Esophagus muscularis mucosa (tissue), 4 donors: ENCODE measurements around the gene USP9X.

ENCODE experiments used
- EP300 ChIP-seq: sonication (generic); formaldehyde crosslinking; IDR thresholded peaks from one replicate; pipeline ENCODE4 v1.6.1; 2017; ENCODE audit warnings: antibody characterized with exemption
- POLR2A ChIP-seq: fragments of 450-650 bp; IDR thresholded peaks from one replicate; pipeline ENCODE4 v1.6.1; 2017; ENCODE audit warnings: antibody characterized with exemption, moderate library complexity, mild to moderate bottlenecking, low read depth
- POLR2AphosphoS5 ChIP-seq, 2 donors: sonication (generic); formaldehyde crosslinking; IDR thresholded peaks; one replicate each; pipeline ENCODE4 v1.6.1; 2017; ENCODE audit warnings: antibody characterized with exemption in 2 of 2
- TF ChIP-seq, protein P1 (sequence below), 3 experiments: fragments of 200-600 bp in 2 of 3; fragments of 450-650 bp in 1 of 3; sonication (generic) in 2 of 3; IDR thresholded peaks; one replicate each; pipeline ENCODE4 v1.5.1; 2017 to 2019; ENCODE audit warnings: antibody characterized with exemption in 3 of 3, mild to moderate bottlenecking in 2 of 3, moderate library complexity in 1 of 3

DNA sequence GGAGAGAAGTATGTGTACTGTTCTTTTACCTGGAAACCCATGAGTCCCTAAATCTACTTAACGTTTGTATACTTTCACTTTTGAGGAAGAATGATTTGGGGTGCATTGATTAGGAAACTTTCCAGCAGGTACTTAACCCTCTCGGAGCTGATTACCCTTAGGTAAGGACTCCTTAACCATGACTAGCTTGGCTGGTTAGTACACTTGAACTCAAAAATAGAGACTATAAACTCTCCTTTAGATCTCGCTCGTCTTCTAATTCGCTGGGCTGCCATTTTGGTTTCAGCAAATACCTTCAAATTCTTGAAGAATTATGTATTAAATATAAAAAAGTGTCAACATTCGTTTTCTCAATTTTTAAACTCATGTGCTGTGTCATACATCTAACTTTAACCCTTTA lies 2.0 kb downstream of the USP9X start:
- TF ChIP-seq, protein P1, sequence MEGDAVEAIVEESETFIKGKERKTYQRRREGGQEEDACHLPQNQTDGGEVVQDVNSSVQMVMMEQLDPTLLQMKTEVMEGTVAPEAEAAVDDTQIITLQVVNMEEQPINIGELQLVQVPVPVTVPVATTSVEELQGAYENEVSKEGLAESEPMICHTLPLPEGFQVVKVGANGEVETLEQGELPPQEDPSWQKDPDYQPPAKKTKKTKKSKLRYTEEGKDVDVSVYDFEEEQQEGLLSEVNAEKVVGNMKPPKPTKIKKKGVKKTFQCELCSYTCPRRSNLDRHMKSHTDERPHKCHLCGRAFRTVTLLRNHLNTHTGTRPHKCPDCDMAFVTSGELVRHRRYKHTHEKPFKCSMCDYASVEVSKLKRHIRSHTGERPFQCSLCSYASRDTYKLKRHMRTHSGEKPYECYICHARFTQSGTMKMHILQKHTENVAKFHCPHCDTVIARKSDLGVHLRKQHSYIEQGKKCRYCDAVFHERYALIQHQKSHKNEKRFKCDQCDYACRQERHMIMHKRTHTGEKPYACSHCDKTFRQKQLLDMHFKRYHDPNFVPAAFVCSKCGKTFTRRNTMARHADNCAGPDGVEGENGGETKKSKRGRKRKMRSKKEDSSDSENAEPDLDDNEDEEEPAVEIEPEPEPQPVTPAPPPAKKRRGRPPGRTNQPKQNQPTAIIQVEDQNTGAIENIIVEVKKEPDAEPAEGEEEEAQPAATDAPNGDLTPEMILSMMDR (IDR thresholded peaks at IDR 0.05) = no peak
- no peak for TF ChIP-seq POLR2A
- TF ChIP-seq POLR2AphosphoS5 (IDR thresholded peaks at IDR 0.05) = no peak
- TF ChIP-seq EP300 = no peak
